Hematopoietic multipotent progenitor cell (in vitro differentiated cells): Measurements from ENCODE around the gene LIMS2. TPM values are rescaled to one million over a fixed set of nuclear protein-coding genes. Genes with fewer than 3 reads are reported as not detected.

Source experiments
- DNase-seq, 3 donors: peaks; one replicate each; pipeline ENCODE4 v3.0.0-alpha.2; 2011 to 2015; ENCODE audit warnings: low read depth in 2 of 3, low spot score in 2 of 3
- total RNA-seq: library from RNA; depleted of rRNA; stranded (reverse); fragments of >200 nt; gene quantifications from one replicate; pipeline ENCODE4 v1.2.3, GENCODE V29; 2012

LIMS2 gene
- total RNA-seq, 1 donor = 0.27 TPM

DNA sequence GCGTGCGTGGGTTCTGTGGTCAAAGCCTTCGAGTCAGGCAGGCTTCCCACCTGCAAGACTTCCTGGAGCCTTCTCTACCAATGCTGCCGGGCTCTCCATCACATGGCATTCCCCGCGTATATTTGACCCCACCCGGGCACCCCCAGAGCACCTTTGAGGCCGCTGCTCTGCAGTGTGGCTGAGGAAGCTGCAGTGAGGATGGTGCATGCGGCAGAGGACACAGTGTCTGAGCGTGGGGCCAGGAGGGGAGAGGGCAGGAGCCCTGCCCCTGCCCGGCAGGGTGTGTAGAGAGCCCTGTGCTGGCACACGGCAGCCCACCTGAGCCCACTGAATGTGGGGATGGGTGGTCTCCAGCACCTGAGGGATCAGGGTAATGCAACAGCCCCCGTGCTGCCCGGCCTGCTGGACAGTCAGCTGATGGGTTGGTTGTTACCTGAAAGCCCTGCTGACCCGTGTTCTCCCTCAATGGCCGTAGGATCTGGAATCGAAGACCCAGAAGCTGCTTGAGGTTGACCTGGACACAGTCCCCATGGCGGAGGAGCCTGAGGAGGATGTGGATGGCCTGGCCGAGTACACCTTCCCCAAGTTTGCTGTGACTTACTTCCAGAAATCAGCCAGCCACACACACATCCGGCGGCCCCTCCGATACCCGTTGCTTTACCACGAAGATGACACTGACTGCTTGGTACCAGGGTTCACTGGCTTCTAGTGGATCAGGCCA lies 66.1 kb downstream of the LIMS2 start:
- no peak for DNase-seq

DNA sequence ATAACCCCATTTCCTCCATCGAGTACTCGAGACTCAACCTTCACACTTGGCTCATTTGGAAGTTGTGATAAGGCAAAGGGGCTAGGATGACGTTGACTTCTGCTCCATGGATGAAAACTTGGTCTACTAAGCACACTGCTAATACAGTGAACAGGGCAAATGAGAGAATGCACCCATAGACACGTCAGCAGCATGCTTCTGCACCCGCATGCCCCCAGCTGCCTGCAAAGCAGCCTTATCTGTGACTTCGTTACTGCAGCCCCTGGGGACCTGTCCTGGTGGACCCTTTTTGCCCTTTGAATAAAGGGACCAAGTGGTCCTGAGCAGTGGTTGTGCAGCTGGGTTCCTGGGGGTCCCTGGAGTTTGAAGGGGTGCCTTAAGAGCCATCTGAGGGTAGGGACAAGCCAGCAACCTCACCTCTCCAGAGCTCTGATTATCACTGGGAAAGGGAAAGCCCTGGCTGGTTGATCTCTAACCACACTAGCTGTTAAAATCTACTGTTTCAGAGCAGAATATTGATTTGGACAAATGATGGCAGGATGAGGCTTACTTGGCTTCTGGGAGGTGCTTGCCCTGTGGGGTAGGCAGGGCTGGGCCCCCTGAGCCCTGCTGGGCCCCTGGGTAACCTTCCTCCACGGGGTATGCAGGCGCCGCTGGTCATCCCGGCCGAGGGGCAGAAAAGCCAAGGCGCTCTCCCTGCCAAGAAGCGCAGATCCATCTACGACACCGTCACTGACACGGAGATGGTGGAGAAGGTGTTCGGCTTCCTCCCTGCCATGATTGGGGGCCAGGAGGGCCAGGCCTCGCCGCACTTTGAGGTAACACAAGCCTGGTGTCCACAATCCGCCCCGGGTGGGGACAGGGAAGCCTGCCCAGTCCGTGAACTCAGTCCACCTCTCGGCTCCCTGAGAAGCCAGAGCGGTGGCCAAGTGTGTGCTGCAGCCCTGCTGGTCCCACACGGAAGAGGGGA lies 67.0 kb downstream of the LIMS2 start:
- no peak for DNase-seq

DNA sequence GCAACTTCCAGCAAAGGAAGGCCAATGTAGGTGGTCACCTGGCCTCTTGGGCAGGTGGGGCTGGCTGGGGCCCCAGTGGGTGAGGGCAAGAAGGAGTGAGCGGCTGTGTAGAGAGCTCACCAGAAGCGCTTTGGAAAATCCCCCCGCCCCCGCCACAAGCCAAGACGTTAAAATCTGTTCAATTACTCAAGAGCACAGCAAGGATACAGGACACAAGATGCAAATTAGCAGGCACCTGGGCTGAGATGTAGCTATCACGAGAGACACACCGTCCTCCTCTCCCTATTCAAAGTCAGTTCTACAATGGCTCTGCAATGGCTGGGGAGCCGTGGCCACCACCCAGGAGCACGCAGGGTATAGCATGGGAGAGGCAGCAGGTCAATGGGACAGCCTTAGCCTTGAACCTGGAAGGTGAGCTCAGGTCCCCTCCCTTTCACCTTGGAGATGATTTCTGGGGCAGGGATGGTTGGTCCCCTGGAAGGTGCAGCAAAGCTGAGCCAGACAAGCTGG lies 67.9 kb downstream of the LIMS2 start:
- DNase-seq = no peak

DNA sequence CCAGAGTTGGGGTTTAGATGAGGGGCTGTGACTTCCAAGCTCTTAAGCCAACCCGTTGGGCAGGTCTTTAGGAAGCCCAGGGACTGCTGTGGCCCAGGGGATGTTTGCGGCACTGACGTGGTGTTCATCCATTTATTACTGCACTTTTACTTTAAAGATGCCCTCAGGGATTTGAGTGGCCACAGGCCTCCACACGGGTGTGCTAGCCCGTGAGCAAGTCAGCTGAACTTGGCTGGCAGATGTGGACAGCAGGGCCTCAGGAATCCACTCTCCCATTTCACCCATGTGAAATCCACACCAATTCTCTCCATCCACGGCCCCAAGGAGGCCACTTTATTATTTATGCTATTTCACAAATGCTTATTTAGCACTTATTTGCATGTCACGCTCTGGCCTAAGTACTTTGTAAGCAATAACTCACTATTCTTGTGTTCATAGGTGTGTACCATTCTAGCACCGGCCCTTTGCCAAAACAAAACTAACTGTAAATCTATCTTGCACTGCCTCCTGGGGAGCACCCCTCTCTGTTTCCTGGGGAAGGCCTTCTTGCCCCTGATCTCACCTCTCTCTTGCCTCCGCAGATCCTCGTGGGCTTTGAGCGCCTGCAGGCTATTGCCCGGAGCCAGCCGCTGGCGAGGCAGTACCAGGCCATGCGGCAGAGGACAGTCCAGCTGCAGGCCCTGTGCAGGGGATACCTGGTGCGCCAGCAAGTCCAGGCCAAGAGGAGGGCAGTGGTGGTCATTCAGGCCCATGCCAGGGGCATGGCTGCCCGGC lies 68.5 kb downstream of the LIMS2 start:
- no peak for DNase-seq

DNA sequence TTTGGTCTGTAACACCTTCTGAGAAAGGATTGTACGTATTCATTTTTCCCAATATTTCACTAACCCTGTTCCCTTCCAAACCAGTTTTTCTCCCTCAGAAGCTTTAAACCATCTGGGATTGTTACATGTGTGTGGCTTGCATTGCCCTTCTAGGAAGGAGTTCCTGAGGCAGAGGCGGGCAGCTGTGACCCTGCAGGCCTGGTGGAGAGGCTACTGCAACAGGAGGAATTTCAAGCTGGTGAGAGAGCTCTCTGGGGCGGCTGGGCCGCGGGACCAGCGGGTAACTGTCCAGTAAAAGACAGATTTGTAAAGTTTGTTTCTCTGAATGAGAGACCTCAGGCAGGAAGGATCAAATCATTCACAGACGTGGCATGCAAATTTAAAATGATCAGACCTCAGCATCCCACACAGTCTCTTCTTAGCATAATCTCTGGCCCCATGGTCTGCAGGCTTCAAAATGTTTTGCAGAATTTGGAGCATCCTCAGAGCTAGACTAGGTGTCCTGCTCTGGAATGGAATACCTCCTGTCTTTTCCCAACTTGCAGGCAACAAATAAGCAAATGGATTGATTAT lies 69.6 kb downstream of the LIMS2 start:
- no peak for DNase-seq

DNA sequence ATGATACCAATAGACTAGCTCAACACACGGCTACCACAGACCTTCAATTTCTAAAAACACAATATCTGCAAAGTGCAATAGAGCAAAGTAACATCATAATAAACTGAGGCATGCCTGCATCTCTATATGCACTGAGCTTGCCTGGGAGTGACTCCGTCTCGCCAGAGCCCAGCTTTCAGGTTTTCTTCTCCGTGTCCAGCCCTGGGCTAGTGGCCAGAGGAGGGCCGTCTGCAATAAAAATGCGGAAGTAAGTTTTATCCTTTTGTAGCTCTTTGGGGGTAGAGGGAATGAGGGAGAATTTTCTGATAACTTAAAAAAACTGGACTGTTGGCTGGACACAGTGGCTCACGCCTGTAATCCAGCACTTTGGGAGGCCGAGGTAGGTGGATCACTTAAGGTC lies 70.3 kb downstream of the LIMS2 start:
- DNase-seq = no peak

DNA sequence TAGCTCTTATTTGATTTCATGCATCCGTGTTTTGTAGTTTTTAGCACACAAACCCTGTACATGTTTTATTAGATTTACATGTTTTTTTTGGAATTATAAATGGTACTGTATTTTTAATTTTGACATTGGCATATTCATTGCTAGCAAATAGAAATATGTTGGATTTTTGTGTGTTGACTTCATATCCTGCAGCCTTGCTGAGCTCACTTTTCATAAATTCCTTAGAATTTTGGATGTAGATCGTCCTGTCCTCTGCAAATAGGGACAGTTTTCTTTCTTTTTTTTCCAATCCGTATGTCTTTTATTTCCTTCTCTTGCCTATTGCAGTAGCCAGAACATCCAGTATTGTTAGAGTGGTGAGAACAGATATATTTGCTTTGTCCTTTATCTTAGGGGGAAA lies 76.1 kb downstream of the LIMS2 start:
- DNase-seq = no peak

DNA sequence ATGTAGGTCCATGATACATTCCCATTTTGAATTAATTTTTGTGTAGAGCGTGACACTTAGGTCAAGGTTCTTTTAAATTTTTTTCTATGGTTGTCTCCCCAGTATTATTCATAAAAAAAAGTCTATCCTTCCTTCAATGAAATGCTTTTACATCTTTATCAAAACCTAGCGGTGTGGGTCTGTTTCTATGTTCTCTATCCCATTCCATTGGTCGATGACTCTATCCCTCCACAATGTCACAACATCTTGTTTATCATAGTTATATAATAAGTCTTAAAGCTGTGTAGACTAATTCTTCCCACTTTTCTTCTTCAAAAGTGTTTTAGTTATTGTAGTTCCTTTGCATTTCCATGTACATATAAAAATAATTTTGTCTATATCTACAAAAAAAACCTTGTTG lies 76.6 kb downstream of the LIMS2 start:
- DNase-seq = no peak

DNA sequence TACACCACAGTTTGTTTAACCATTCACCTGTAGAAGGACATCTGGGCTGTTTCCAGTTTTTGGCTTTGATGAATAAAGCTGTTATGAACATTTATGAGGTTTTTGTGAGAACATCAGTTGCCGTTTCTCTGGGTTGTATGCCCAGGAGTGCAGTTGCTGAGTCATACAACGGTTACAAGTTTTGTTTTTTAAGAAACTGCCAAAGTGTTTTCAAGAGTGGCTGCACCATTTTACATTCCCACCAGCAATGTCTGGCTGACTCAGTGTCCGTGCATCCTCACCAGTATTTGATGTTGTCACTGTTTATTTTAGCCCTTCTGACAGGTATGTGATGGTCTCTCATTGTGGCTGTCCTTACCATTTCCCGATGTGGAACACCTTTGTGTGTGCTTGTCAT lies 77.3 kb downstream of the LIMS2 start:
- DNase-seq = no peak

DNA sequence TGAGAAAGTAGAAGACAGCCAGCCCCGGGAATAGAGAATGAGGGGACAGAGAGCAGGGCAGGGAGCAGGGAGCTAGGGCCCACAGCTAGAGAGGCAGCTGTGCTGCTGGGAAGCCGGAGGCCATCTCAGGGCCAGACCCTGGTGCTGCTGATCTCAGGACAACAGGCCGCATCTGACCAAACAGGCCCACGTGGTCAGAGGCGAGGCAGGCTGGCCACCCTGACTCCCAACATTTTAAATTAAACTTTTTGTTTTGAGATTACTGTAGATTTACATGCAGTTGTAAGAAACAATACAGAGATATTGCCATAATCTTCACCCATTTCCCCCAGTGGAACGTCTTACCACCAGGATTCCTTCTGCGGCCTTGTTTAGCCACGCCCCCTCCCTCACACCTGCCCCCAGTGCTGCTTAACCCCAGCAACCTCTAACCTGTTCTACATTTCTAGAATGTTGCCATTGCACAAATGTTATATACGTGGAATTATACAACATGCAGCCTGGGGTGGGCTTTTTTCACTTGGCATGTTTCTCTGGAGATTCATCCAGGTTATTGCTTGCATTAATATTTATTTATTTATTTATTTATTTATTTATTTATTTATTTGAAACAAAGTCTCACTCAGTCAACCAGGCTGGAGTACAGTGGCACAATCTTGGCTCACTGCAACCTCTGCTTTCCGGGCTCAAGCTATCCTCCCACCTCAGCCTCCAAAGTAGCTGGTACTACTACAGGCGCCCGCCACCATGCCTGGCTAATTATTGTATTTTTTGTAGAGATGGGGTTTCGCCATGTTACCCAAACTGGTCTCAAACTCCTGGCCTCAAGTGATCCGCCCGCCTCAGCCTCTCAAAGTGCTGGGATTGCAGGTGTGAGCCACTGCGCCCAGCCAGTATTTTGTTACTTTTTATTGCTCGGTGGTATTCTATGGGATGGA lies 78.0 kb downstream of the LIMS2 start:
- no peak for DNase-seq

DNA sequence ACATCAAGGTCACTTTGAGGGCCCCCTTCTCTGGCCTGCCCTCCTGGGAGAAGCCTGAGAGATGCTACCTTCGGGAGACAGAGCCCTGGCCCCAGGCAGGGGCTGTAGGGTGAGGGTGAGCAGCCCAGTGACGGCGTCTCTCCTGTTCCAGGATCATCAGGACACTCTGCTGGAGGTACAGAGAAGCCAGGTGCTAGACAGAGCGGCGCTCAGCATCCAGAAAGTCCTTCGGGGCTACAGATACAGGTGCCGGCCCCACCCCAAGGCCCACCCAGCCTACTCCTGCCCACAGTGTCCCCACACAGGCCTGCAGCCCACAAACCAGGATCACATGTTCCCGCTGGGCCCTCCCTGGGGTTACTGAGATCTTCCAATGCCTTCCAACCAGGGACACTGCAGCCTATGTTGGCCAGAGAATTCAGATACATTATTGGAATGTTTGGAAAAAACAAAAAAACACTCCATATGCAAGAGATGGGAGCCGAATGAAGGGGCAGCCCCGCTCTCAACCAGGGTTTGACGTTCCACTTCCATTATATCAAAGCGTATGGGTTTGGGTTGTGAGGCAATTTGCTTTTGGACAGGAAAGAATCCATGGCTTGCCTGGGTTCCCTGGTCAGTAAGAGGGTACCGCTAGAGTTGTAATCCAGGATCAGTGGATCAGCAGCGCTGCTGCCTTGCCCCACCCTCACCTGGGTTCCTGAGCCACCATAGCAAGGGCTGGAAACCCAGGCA lies 78.9 kb downstream of the LIMS2 start:
- DNase-seq = no peak

DNA sequence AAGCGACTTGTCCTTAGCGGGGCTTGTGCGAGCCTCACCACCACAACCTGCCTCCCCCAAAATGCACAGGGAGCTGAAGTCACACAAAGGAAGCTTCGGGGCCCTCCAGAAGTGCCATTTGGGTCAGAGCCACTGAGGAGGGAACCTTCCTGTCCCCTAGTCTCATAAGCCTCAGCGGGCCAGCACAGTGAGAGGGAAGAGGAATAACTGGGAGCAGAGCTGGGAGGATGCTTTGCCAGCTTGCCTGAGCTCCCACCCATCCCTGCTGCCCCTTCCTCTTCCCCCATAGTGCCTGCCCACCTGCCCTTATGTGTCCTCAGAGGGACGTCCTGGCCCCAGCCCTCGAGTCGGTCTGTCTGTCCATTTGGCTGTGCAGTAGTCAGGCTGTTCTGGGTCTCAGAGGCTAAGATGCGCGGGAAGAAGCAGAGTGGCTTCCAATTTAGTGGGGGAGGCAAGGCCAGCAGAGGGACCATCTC lies 81.2 kb downstream of the LIMS2 start:
- no peak for DNase-seq

DNA sequence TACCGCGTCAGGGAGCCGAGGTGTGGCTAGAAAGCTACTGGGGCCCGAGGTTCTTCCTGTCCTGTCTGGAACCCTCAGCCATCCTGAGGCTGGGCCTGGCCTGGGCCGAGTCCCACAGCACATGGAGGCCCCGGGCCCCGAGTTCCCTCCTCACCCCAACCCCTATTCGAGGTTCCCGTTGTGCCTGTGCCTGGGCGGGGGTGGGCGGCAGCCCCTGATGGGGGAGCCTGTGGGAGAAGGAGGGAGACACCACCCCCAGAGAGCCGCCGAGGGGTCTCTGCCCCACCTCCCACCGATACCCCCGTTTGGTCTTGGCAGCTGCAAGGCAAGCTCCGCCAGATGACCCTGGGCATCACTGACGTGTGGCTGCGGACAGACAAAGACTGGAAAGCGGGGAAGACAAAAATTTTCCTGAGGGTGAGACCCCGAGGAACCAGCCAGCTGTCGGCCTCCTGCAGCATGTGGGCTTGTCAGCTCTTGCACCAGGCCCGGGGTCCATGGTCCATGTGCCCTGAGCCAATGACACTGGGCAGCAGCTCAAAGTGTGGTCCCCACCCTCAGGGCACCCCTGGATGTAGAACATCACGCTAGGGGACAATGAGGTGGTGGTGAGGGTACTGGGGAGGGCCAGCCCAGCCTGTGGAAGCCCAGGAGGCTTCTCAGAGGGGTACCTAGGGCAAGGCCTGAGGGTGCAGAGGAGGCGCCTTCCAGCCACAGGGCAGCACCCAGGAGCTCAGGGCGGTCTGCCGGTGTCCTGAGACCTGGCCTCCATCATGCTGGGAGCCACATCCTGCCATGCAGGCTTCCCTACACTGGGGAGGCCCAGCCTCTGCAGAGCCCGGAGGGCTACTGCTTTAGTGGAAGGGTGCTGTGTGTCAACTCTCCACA lies 81.9 kb downstream of the LIMS2 start:
- DNase-seq = no peak

DNA sequence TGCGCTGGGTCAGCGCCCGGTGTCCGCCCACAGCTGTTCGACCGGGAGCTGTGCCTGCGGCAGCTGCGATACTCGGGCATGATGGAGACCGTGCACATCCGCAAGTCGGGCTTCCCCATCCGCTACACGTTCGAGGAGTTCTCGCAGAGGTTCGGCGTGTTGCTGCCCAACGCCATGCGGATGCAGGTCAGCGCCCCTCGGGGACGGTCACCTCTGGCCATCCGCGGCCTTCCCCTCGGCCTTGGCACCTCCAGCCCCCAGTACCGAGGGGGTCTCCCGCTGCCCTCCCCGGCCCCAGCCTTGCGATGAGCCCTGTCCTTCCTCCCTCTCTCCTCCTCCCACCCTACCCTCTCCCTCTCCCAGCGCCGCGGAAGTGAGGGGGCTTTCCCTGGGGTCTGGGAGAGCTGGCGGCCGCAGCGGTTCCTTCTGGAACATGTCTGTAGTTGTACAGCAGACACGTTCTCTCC lies 82.5 kb downstream of the LIMS2 start:
- no peak for DNase-seq

DNA sequence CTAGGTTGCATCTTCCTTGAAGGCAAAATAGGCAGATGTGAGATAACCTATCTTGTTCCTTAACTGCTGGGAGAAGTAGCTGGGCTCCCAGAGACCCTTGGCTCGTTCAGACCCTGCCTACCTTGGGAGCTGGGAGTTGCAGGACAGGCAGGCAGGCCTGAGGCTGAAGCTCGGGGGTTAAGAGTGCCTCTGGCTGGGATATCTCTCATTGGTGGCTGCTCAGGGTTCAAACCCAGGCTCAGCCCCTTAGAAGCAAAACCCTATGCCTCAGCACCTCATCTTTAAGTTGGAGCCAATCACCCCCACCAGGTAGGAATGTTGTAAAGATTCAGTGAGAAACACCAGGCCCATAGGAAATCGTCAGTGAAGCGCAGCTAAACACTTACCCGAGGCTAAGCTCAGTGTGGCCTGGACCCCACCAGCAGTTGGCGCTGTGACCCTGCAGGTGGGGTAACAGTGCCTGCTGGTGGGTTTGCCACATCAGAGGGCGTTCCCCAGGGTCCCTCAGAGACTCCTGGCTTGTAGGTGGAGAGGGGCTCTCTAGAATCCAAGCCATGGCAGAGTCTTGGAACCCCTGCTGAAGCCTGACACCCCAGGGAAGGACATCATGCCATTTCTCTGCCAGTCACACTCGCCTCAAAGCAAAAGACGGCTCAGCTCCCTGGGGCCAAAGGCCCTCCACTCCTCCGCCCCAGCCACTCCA lies 84.0 kb downstream of the LIMS2 start:
- DNase-seq = peak; percentile 42 to 87 (median 72)

DNA sequence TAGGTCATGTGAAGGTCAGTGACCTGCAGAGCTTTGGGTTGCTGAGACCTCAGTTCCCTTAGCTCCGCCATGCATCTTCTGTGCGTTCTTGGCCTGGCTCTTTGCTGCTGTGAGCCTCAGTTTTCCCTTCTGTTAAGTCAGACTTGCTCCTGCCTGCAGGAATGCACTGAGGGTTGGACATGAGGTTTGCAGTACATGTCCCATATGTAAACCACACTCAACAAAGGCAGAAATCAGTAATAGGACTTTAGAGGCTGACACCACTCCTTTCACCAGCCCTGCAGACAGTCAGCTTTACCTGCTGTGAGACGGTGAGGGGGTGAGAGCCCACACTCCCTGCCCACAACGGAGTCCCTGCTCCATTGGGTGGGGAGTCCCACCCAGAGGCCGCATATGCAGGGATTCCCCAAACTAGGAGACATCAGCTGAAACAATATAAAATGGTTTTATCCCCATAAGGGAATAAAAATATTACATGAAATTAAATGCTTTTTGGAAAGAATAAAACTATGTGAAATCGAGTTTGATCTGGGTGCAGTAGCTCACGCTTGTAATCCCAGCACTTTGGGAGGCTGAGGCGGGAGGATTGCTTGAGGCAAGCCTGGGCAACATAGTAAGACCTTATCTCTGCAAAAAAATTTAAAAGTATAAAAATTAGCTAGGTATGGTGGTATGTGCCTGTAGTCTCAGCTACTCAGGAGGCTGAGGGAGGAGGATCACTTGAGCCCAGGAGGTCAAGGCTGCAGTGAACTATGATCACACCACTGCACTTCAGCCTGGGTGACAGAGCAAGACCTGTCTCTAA lies 84.7 kb downstream of the LIMS2 start:
- no peak for DNase-seq
